Muscle layer of colon (tissue), 2 donors: Measurements from ENCODE around the gene EXOC3.

Experiments
- H3K27ac ChIP-seq: one replicate; pipeline ENCODE4 v1.7.0; 2013; ENCODE audit warnings: low read depth, mild to moderate bottlenecking, low read length, moderate library complexity
- H3K27me3 ChIP-seq, 2 donors: one replicate each; pipeline ENCODE4 v1.7.0; 2013; ENCODE audit warnings: low read length in 2 of 2, mild to moderate bottlenecking in 2 of 2; ENCODE audit not compliant: insufficient read depth in 2 of 2, control insufficient read depth in 1 of 2
- H3K36me3 ChIP-seq: one replicate; pipeline ENCODE4 v1.7.0; 2013; ENCODE audit warnings: mild to moderate bottlenecking, low read length; ENCODE audit not compliant: insufficient read depth
- H3K4me1 ChIP-seq: one replicate; pipeline ENCODE4 v1.7.0; 2013; ENCODE audit warnings: mild to moderate bottlenecking, low read length; ENCODE audit not compliant: insufficient read depth
- H3K4me3 ChIP-seq, 2 donors: one replicate each; pipeline ENCODE4 v1.7.0; 2013; ENCODE audit warnings: low read length in 2 of 2, low read depth in 1 of 2, mild to moderate bottlenecking in 1 of 2, moderate library complexity in 1 of 2
- H3K9ac ChIP-seq: one replicate; pipeline ENCODE4 v1.7.0; 2013; ENCODE audit warnings: low read length
- H3K9me3 ChIP-seq: one replicate; pipeline ENCODE4 v1.7.0; 2013; ENCODE audit warnings: mild to moderate bottlenecking, low read length
- donor health status: abdominal sarcoma.
- donor health status: Adenocarcinoma of cecum.

Gene EXOC3

GRCh38 chr5:497090-497700 is 54.2 kb downstream of the EXOC3 start:
- no peak overlapping the region for H3K9ac ChIP-seq
- peaks cover 0 to 54% of the 10 kb centered on the region in 2 donors for H3K27me3 ChIP-seq
- H3K36me3 ChIP-seq, result no peaks in the 10 kb centered on the region
- H3K4me3 ChIP-seq, result no peak overlapping the region
- no peaks in the 10 kb centered on the region for H3K9me3 ChIP-seq
- H3K27ac ChIP-seq, result no peak overlapping the region
- H3K4me1 ChIP-seq, result no peaks in the 10 kb centered on the region

- H3K27me3 ChIP-seq, result peaks cover 0 to 49% of the 10 kb centered on the region in 2 donors
- H3K4me1 ChIP-seq, result no peaks in the 10 kb centered on the region
Observed at GRCh38 chr5:497871-498509, 55.0 kb downstream of the EXOC3 start.

GRCh38 chr5:499233-500209 is 56.5 kb downstream of the EXOC3 start:
- no peaks in the 10 kb centered on the region for H3K4me1 ChIP-seq
- H3K27ac ChIP-seq, result no peak overlapping the region
- no peak overlapping the region for H3K4me3 ChIP-seq
- H3K27me3 ChIP-seq, result peaks cover 0 to 41% of the 10 kb centered on the region in 2 donors
- no peaks in the 10 kb centered on the region for H3K9me3 ChIP-seq
- no peaks in the 10 kb centered on the region for H3K36me3 ChIP-seq
- H3K9ac ChIP-seq, result no peak overlapping the region

More at GRCh38 chr5:497871-498509, 55.0 kb downstream of the EXOC3 start:
- H3K9ac ChIP-seq, result no peak overlapping the region
- no peaks in the 10 kb centered on the region for H3K9me3 ChIP-seq
- H3K4me3 ChIP-seq, result no peak overlapping the region
- H3K36me3 ChIP-seq, result no peaks in the 10 kb centered on the region
- H3K27ac ChIP-seq, result no peak overlapping the region

- Histone ChIP-seq H3K9me3 (no peaks in the 10 kb centered on the region), H3K27me3 (peaks cover 0 to 44% of the 10 kb centered on the region in 2 donors), H3K9ac (no peak overlapping the region), H3K27ac (no peak overlapping the region), H3K36me3 (no peaks in the 10 kb centered on the region), H3K4me3 (no peak overlapping the region), H3K4me1 (no peaks in the 10 kb centered on the region)
Observed at GRCh38 chr5:500491-500890, 57.5 kb downstream of the EXOC3 start.

GRCh38 chr5:501105-501830 is 58.3 kb downstream of the EXOC3 start:
- Histone ChIP-seq H3K9ac (no peak overlapping the region), H3K36me3 (no peaks in the 10 kb centered on the region), H3K27me3 (peaks cover 0 to 45% of the 10 kb centered on the region in 2 donors), H3K4me1 (no peaks in the 10 kb centered on the region), H3K9me3 (no peaks in the 10 kb centered on the region), H3K4me3 (no peak overlapping the region), H3K27ac (no peak overlapping the region)

GRCh38 chr5:501831-502184 is 58.8 kb downstream of the EXOC3 start:
- H3K9ac ChIP-seq, result no peak overlapping the region
- H3K9me3 ChIP-seq, result no peaks in the 10 kb centered on the region
- H3K4me1 ChIP-seq, result no peaks in the 10 kb centered on the region
- H3K36me3 ChIP-seq, result no peaks in the 10 kb centered on the region
- peaks cover 0 to 45% of the 10 kb centered on the region in 2 donors for H3K27me3 ChIP-seq
- H3K4me3 ChIP-seq, result no peak overlapping the region
- H3K27ac ChIP-seq, result no peak overlapping the region

- H3K4me1 ChIP-seq, result no peaks in the 10 kb centered on the region
- no peak overlapping the region for H3K4me3 ChIP-seq
- no peak overlapping the region for H3K27ac ChIP-seq
- H3K27me3 ChIP-seq, result peaks cover 0 to 45% of the 10 kb centered on the region in 2 donors
- H3K36me3 ChIP-seq, result no peaks in the 10 kb centered on the region
- no peaks in the 10 kb centered on the region for H3K9me3 ChIP-seq
- no peak overlapping the region for H3K9ac ChIP-seq
Observed at GRCh38 chr5:502325-503079, 59.5 kb downstream of the EXOC3 start.

GRCh38 chr5:504326-505154 is 61.6 kb downstream of the EXOC3 start:
- Histone ChIP-seq H3K27me3 (peaks cover 0 to 41% of the 10 kb centered on the region in 2 donors), H3K9me3 (no peaks in the 10 kb centered on the region), H3K9ac (no peak overlapping the region), H3K4me1 (no peaks in the 10 kb centered on the region), H3K36me3 (no peaks in the 10 kb centered on the region), H3K4me3 (no peak overlapping the region), H3K27ac (no peak overlapping the region)

- Histone ChIP-seq H3K4me3 (no peak overlapping the region), H3K27ac (no peak overlapping the region), H3K4me1 (no peaks in the 10 kb centered on the region), H3K9ac (no peak overlapping the region), H3K27me3 (peaks cover 0 to 28% of the 10 kb centered on the region in 2 donors), H3K36me3 (no peaks in the 10 kb centered on the region), H3K9me3 (no peaks in the 10 kb centered on the region)
Observed at GRCh38 chr5:505951-506525, 63.1 kb downstream of the EXOC3 start.
